Activated CD4-positive, alpha-beta T cell treated with anti-CD3 and anti-CD28 coated beads for 1 hour (primary cell): ENCODE data around the gene CFAP221.
"Not testable (repeated sequence)": the region's sequence is repeated elsewhere in the genome, so short reads cannot be mapped to it uniquely, and the experiment has no call there.

Source experiments
- DNase-seq: peaks from one replicate; pipeline ENCODE4 v3.0.0-alpha.2; 2020

Gene CFAP221

DNA sequence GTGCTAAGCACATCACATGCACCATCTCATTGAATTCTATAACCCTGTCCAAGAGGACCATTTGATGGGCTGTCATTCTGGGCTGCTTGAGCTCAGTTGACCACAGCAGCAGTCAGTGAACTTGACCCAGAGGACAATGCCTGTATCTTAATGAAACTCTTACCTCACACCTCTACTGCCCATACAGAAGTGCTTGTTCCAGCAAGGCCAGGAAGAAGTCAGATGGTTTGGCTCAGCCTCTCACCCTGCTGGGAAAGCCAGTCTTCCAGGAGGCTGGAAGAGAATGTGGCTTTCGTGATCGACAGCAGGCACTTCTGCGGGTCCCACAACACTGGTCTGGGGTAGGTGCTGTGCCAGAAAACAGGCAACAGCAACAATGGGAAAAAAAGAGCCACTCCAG lies 47.3 kb downstream of the CFAP221 start:
- DNase-seq = no peak

DNA sequence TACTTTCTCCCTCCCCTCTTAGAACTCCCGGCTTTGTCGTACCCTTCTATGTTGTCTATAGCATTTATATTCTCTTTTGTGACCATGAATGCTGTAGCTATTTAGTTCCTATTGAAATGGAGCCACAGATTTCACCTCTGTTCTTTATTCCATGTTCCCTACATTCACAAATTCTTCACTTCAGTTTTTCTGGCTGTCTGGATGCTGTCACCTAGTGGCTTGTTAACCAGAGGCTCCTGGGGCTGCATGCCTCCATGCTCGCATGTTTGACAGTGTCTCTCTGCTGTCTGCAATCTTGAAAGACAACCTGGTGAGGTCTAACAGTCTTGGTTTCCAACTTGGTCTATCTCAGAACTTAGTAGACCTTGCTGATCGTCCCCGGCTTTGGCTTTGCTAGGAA lies 48.2 kb downstream of the CFAP221 start:
- no peak for DNase-seq

DNA sequence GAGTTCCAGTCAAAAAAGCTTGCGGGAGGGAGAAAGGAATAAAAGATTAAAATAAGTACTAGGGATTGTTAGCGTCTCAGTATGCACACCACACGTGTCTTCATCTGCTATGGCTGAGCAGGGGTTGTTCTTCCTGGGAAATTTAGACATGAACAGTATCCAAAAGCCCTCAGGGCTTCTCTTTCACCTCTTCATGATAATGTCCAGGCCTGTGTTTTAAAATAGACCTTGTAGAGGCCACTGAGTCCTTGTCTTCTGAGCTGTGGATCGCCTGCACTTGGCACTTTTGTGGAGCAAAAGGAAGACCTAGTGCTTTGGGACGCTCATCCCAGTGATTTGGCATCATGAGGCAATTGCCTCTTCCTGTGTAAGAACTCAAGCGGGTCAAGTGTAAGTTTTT lies 52.4 kb downstream of the CFAP221 start:
- no peak for DNase-seq

GRCh38 chr2:119598596-119599263 lies 54.5 kb downstream of the CFAP221 start:
- DNase-seq = no peak

DNA sequence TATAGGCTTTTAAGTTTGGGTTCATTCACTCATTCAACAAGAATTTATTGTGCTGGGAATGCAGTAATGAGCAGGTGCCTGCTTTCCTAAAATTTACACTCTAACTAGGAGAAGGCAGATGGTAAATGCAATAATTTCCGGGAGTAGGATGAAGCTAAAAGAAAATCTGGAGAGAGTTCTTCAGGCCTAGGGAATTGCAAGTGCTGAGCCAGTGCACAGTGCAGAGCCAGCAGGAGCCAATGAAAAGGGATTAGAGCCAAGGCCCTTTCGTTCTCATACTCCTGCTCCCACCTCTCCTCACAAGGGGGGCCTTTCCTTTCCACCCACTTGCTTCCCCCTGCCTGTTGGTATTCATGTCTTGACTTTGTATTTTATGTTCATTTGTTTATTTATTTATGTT lies 55.1 kb downstream of the CFAP221 start:
- no peak for DNase-seq

DNA sequence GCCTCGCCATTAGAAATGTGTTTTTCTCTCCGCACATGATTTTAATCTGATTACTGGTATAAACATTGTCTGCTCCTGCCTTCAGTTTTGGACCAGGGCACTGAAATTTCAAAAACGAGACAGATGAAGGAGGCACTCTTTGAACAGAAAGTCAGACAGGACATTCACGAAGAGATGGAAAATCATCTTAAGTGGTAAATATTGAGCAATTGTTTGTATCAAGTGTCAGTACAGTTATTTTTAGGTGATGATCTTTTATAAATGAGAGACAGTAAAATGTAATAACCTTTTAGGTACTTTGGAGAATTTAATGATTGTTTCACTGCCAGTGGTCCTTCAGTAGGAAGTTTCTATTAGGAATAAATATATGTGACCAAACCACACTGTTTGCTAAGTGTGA lies 60.8 kb downstream of the CFAP221 start:
- no peak for DNase-seq

DNA sequence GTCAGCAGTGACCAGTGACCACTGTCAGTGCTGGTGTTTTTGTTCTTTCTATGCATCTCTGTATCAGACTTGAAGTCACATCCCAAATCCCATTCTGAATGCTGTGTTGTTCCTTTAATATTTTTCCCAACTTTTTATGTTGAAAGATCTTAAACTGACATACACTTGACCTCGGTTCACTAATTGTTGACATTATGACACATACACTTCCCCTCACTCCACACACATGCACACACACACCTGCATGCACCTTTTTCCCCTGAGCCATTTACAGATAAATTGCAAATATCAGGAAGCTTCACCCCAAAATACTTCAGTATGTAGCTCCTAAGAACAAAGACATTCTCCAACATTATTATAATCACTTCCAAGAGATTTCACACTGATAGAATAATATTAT lies 62.4 kb downstream of the CFAP221 start:
- DNase-seq = no peak

DNA sequence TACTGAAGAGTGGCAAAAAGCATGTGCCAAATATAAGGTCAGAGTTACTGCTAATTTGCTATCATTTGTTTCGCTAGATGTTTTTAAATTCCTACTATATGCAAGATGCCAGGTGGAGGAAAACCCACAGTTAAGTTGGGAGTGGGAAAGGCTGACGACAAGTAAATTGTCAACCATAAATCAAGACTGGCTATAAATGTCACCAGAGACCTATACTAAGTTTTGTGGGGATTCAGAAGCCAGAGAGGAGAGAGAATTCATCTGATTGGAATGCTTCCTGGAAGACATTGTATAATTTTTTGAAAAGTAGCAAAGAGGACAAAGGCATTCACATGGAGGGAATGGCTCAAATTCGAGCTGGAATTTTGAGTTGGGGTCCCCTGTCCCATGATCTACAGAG lies 64.3 kb downstream of the CFAP221 start:
- no peak for DNase-seq

DNA sequence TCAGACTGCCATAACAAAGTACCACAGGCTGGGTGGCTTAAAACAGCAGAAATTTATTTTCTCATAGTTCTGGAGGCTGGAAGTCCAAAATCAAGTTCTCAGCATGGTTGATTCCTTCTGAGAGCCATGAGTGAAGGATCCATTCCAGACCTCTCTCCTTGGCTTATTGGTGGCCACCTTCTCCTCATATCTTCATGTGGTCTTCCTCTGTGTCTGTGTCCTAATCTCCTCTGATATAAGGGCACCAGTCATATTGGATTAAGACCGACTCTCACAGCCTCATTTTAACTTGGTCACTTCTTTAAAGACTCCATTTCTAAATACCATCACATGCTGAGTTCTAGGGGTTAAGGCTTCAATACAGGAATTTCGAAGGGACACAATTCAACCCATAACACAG lies 65.1 kb downstream of the CFAP221 start:
- DNase-seq = no peak

- DNase-seq = not testable (repeated sequence)
Measured at GRCh38 chr2:119614140-119614539, 69.9 kb downstream of the CFAP221 start.

- DNase-seq = no peak
Measured at GRCh38 chr2:119616421-119616820, 72.2 kb downstream of the CFAP221 start.

GRCh38 chr2:119617455-119617854 lies 73.2 kb downstream of the CFAP221 start:
- DNase-seq = no peak

DNA sequence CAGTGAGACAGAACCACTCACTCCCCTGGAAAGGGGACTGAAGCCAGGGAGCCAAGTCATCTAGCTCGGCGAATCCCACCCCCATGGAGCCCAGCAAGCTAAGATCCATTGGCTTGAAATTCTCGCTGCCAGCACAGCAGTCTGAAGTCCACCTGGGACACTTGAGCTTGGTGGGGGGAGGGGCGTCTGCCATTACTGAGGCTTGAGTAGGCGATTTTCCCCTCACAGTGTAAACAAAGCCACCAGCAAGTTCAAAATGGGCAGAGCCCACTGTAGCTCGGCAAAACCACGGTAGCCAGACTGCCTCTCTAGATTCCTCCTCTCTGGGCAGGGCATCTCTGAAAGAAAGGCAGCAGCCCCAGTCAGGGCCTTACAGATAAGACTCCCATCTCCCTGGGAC lies 74.5 kb downstream of the CFAP221 start:
- not testable (repeated sequence) for DNase-seq

DNA sequence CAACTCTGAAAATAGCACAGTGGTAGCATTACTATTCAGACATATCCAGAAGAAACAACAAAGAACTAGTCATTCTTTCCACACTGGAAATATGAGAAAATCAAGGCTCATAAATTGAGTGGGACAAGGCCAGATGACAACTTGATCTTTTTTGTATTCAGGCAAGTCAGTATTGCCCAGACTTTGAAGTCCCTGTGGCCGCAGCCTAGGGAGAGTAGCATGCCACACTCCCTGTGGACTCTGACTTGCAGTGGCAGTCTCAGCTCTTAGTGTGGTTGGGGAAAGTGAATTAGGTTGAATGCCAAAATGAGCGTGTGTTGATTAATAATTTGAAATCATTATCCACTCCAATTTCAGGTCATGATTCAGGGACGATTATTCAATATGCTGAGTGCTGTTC lies 81.0 kb downstream of the CFAP221 start:
- DNase-seq = no peak

- DNase-seq = no peak
Measured at GRCh38 chr2:119629323-119629825, 85.1 kb downstream of the CFAP221 start.

GRCh38 chr2:119630121-119630520 lies 85.9 kb downstream of the CFAP221 start:
- DNase-seq = no peak

- no peak for DNase-seq
Measured at GRCh38 chr2:119637371-119637770, 93.1 kb downstream of the CFAP221 start.

GRCh38 chr2:119638246-119638645 lies 94.0 kb downstream of the CFAP221 start:
- no peak for DNase-seq

DNA sequence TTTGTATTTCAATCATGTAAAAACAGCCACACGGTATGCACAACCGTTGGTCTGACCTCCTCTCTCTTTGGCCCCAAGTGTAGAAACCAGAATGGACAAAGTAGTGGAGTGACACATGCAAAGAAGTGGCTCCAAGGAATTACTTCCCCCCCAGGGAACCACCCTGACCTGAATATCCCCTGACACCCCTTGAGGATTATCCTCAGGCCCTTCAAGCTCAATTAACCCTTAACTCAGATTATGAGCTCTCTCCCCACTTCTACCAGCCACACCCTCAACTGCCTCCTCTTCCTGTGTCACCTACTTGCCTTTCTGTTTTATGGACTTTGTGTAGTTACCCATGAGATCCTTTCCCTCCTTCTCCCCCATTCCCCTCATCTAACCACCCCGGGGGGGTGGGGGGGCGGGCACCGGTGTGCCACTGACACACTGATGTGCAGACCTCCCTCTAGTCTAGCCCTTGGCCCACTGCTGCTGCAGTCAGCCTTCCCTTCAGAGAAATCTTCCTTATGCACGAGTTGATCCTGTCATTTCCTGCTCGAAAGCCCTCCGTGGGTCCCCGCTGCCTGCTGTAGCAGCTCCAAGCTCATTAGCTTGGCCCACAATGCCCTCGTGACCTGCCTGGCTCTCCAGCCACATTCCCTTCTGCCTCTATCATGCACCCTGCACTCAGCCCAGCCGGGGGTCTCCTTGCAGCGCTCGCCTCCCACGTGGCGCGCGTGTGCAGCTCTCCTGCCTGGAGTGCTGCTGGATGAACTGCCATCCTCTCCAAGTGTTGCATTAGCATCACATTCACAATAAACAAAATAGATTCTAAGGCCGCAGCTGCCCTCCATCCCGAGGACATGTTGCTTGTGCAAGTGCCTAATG lies 94.7 kb downstream of the CFAP221 start:
- DNase-seq = no peak

- peak; percentile 60 for DNase-seq
Measured at GRCh38 chr2:119641562-119642258, 97.5 kb downstream of the CFAP221 start.

- no peak for DNase-seq
Measured at GRCh38 chr2:119644186-119644585, 99.9 kb downstream of the CFAP221 start.

GRCh38 chr2:119645173-119645855 lies 101.1 kb downstream of the CFAP221 start:
- DNase-seq = no peak

- no peak for DNase-seq
Measured at GRCh38 chr2:119646149-119646548, 101.9 kb downstream of the CFAP221 start.
